Activated CD8-positive, alpha-beta T cell treated with anti-CD3 and anti-CD28 coated beads for 36 hours (primary cell): Measurements from ENCODE around the gene POLR2H. TPM values are rescaled to one million over a fixed set of nuclear protein-coding genes. Genes with fewer than 3 reads are reported as not detected.
"Not testable (repeated sequence)": the region's sequence is repeated elsewhere in the genome, so short reads cannot be mapped to it uniquely, and the experiment has no call there.

Experiments
- ATAC-seq: fragments of 200-7000 bp; cut with Tn5 transposase; one replicate; pipeline ENCODE4 v1.10.0; 2021; ENCODE audit warnings: mild to moderate bottlenecking, moderate library complexity
- CTCF ChIA-PET: fragments of 350-600 bp; sonication (Branson Sonifier 250); formaldehyde crosslinking; loops from one replicate; lab custom pipeline; 2021; ENCODE audit warnings: antibody characterized with exemption; lab: Charles Lee
- POLR2A ChIA-PET: fragments of 350-600 bp; sonication (Branson Sonifier 250); formaldehyde crosslinking; loops from one replicate; lab custom pipeline; 2021; ENCODE audit warnings: antibody characterized with exemption; lab: Charles Lee
- DNase-seq: peaks from one replicate; pipeline ENCODE4 v3.0.0-alpha.2; 2020
- H3K27ac Mint-ChIP-seq: one replicate; pipeline ENCODE4 v1.8.0; 2021; ENCODE audit warnings: mild to moderate bottlenecking, mixed read lengths
- H3K27me3 Mint-ChIP-seq: one replicate; pipeline ENCODE4 v1.8.0; 2021; ENCODE audit warnings: mixed read lengths
- H3K36me3 Mint-ChIP-seq: one replicate; pipeline ENCODE4 v1.8.0; 2021; ENCODE audit warnings: low read depth, mixed read lengths
- H3K4me1 Mint-ChIP-seq: one replicate; pipeline ENCODE4 v1.8.0; 2021; ENCODE audit warnings: low read depth, mixed read lengths
- H3K4me3 Mint-ChIP-seq: one replicate; pipeline ENCODE4 v1.8.0; 2021; ENCODE audit warnings: mild to moderate bottlenecking, moderate library complexity, mixed read lengths
- H3K9me3 Mint-ChIP-seq: one replicate; pipeline ENCODE4 v1.8.0; 2021; ENCODE audit warnings: mixed read lengths
- intact Hi-C: fragments of 100-400 bp; cut with micrococcal nuclease; formaldehyde crosslinking; loops from one replicate; pipeline ENCODE4 v1.10.0; 2022
- total RNA-seq, 2 experiments: library from RNA; stranded (reverse); gene quantifications; one replicate each; pipeline ENCODE4 v1.2.3, GENCODE V29; 2021
- TF ChIP-seq, protein P1 (sequence below): fragments of 200-600 bp; IDR thresholded peaks from one replicate; pipeline ENCODE4 v1.8.0; 2022; ENCODE audit warnings: antibody characterized with exemption, mild to moderate bottlenecking

The POLR2H gene
- total RNA-seq, 2 experiments from 2014 or later: 166 to 169 TPM

- ChIA-PET CTCF (interaction anchor here (1.0 to 2.8 kb wide), 3 partner anchors 13 to 33 kb away, joined by 3 to 25 read pairs (median 3); no protein-coding TSS in a partner anchor), POLR2A (interaction anchor here (0.7 to 3.8 kb wide), 6 partner anchors 12 to 24 kb away, joined by 3 to 22 read pairs (median 6); partner anchors contain the start of gene EIF4G1)
- Mint-ChIP-seq H3K36me3 (peaks cover 17% of the 10 kb centered on the region), H3K4me3 (no peak overlapping the region), H3K27me3 (no peaks in the 10 kb centered on the region), H3K27ac (no peak overlapping the region), H3K4me1 (peaks cover 40% of the 10 kb centered on the region), H3K9me3 (no peaks in the 10 kb centered on the region)
- intact Hi-C loops: no loop called here
- DNase-seq (peak; percentile 41), ATAC-seq (no peak)
- TF ChIP-seq, protein P1, sequence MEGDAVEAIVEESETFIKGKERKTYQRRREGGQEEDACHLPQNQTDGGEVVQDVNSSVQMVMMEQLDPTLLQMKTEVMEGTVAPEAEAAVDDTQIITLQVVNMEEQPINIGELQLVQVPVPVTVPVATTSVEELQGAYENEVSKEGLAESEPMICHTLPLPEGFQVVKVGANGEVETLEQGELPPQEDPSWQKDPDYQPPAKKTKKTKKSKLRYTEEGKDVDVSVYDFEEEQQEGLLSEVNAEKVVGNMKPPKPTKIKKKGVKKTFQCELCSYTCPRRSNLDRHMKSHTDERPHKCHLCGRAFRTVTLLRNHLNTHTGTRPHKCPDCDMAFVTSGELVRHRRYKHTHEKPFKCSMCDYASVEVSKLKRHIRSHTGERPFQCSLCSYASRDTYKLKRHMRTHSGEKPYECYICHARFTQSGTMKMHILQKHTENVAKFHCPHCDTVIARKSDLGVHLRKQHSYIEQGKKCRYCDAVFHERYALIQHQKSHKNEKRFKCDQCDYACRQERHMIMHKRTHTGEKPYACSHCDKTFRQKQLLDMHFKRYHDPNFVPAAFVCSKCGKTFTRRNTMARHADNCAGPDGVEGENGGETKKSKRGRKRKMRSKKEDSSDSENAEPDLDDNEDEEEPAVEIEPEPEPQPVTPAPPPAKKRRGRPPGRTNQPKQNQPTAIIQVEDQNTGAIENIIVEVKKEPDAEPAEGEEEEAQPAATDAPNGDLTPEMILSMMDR: no peak
Observed at GRCh38 chr3:184338511-184338945, 23.0 kb upstream of the POLR2H start.

DNA sequence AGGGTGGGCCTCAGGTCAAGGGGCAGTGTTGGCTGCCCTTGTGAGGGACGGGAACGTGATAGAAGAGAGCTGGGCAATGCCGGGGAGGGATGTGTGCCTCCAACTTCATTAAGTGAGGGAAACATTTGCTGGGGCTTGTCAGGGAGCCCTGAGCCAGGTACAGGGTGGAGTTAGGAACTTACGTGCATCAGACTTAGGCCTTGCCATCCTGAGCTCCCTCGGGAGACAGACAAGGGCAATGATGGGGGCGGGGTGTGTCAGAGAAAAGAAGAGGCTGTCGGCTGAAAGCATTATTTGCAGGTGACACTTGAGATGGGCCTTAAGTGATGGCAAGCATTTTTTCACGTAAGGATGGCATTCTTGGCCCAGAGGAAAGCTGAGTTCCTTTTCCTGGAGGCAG is 22.5 kb upstream of the POLR2H start:
- ATAC-seq (no peak), DNase-seq (no peak)
- intact Hi-C loops: no loop called here
- TF ChIP-seq, protein P1: no peak
- Mint-ChIP-seq H3K4me3 (no peak overlapping the region), H3K9me3 (no peaks in the 10 kb centered on the region), H3K27me3 (no peaks in the 10 kb centered on the region), H3K4me1 (peaks cover 35% of the 10 kb centered on the region), H3K27ac (no peak overlapping the region), H3K36me3 (peaks cover 12% of the 10 kb centered on the region)
- CTCF ChIA-PET: interaction anchor here (1.0 to 2.8 kb wide), 3 partner anchors 13 to 33 kb away, joined by 3 to 25 read pairs (median 3); no protein-coding TSS in a partner anchor
- POLR2A ChIA-PET: interaction anchor here (0.7 to 3.8 kb wide), 5 partner anchors 12 to 23 kb away, joined by 3 to 22 read pairs (median 8); partner anchors contain the start of gene EIF4G1

DNA sequence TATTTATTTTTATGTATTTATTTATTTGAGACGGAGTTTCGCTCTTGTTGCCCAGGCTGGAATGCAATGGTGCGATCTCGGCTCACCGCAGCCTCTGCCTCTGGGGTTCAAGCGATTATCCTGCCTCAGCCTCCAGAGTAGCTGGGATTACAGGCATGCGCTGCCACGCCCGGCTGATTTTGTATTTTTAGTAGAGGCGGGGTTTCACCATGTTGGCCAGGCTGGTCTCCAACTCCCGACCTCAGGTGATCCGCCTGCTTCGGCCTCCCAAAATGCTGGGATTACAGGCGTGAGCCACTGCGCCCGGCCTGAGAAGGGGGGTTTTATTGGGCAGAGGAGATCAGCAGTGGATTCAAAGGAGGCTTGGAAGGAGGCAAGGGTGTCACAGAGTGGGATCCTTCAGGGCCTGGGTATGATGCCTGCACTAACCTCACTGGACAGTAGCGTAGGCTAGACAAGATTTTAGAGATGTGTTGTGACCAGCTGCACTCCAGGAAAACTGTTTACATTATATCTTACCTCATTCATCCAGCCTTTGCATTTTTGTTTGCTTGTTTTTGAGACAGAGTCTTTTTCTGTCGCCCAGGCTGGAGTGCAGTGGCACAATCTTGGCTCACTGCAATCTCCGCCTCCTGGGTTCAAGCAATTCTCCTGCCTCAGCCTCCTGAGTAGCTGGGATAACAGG is 21.9 kb upstream of the POLR2H start:
- CTCF ChIA-PET: interaction anchor here (1.9 kb wide), 1 partner anchor 32 kb away, joined by 5 read pairs; no protein-coding TSS in a partner anchor
- H3K27me3 Mint-ChIP-seq, DNase-seq, H3K9me3 Mint-ChIP-seq, ATAC-seq, H3K27ac Mint-ChIP-seq, H3K36me3 Mint-ChIP-seq, intact Hi-C loops, H3K4me3 Mint-ChIP-seq: not testable (repeated sequence)
- POLR2A ChIA-PET: interaction anchor here (1.5 to 3.8 kb wide), 3 partner anchors 14 to 24 kb away, joined by 3 to 22 read pairs (median 8); partner anchors contain the start of gene EIF4G1
- H3K4me1 Mint-ChIP-seq: peaks cover 29% of the 10 kb centered on the region

DNA sequence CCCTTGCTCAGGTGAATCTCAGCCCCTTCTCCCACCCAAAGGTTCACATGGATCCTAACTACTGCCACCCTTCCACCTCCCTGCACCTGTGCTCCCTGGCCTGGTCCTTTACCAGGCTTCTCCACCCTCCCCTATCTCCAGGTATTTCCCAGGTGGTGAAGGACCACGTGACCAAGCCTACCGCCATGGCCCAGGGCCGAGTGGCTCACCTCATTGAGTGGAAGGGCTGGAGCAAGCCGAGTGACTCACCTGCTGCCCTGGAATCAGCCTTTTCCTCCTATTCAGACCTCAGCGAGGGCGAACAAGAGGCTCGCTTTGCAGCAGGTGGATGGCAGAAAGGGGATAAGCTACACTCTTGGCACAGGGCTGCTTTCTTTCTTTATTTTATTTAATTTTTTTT is 19.6 kb upstream of the POLR2H start:
- POLR2A ChIA-PET: interaction anchor here (0.6 kb wide), 1 partner anchor 39 kb away, joined by 3 read pairs; no protein-coding TSS in a partner anchor
- CTCF ChIA-PET: interaction anchor here (2.4 kb wide), 1 partner anchor 13 kb away, joined by 9 read pairs; no protein-coding TSS in a partner anchor

GRCh38 chr3:184343200-184343876 is 18.2 kb upstream of the POLR2H start:
- Mint-ChIP-seq H3K9me3 (no peaks in the 10 kb centered on the region), H3K4me1 (peaks cover 4% of the 10 kb centered on the region), H3K27me3 (no peaks in the 10 kb centered on the region), H3K4me3 (no peak overlapping the region), H3K36me3 (no peaks in the 10 kb centered on the region), H3K27ac (no peak overlapping the region)
- DNase-seq (no peak), ATAC-seq (no peak)
- CTCF ChIA-PET: interaction anchor here (2.4 kb wide), 1 partner anchor 11 kb away, joined by 9 read pairs; no protein-coding TSS in a partner anchor
- TF ChIP-seq, protein P1: no peak
- intact Hi-C loops: no loop called here
- POLR2A ChIA-PET: interaction anchor here (1.1 kb wide), 1 partner anchor 27 kb away, joined by 3 read pairs; no protein-coding TSS in a partner anchor

More for the DNA sequence above, 19.6 kb upstream of the POLR2H start:
- TF ChIP-seq, protein P1: no peak
- intact Hi-C loops: no loop called here
- ATAC-seq (no peak), DNase-seq (no peak)
- Mint-ChIP-seq H3K27ac (no peak overlapping the region), H3K36me3 (no peaks in the 10 kb centered on the region), H3K27me3 (no peaks in the 10 kb centered on the region), H3K9me3 (no peaks in the 10 kb centered on the region), H3K4me1 (peaks cover 14% of the 10 kb centered on the region), H3K4me3 (no peak overlapping the region)
